ENCODE measurements around the gene CNTNAP1.

The CNTNAP1 gene

DNA sequence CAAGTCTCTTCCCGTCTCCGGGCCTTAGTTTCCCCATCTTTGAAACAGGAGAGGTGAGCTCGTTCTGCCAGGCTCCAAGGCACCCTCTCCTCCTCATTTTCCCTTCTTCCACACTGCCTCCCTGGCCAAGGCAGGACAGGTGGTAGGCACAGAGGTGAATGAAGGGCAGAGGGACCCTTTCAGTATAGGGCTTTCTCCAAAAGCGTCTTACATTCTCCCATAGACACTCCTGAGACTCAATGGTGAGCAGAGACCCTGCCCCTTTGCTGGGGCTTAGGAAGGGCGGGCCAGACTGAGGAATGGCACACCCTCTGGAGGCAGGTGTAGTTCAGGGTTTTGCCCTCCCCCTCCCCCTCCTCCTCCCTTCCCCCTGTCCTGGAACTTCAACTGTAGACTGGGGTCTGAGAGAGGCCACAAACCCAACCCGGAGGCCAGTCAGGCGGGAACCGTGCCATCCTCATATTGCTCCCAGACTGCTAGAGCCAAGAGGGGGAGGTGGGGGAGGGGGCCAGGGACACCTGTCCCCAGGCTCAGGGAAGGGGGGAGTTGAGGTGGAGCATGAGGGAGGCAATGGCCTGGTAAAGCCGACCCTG is 7.5 kb upstream of the CNTNAP1 start:
- no peaks in the 10 kb centered on the region for H3K9me3 ChIP-seq (ENCODE audit: low read length)
- H2AFZ ChIP-seq (ENCODE audit: low read depth, low read length), result no peak overlapping the region
- H3K4me3 ChIP-seq (ENCODE audit: low read length), result peak overlapping the region; percentile 84
- peaks cover 24% of the 10 kb centered on the region for H3K36me3 ChIP-seq (ENCODE audit: insufficient read depth, low read length)
- H3K27me3 ChIP-seq (ENCODE audit: insufficient read depth, low read length), result no peaks in the 10 kb centered on the region
- H3K4me1 ChIP-seq (ENCODE audit: insufficient read depth, low read length), result peaks cover 25% of the 10 kb centered on the region

DNA sequence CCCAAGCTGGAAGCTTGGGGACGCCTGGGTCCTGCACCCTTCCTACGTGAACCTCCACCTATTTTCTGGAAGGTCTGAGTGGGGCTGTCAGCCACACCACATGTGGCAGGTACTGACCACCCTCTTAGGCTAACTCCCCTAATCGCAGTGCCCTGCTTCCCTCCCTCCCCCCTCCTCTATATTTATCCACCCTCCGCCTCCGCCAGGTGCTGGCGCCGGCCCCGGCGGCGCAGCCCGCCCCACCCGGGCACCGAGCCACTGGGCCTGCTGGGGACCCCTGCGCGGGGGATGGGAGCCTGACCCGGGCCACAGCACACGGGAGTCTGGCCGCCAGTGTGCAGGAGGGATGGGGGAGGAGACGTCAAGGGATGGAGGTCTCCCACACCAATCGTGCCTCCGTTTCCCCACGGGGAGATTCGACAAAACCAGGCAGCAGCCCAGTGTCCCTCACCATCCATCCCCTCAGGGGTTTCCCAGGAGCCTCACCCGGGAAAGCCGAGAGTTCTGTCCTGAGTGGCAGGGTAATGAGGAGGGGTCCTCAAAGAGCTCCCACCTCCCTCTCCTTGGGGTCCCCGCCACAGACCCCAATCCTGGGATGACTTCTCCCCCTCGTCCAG is 6.9 kb upstream of the CNTNAP1 start:
- H3K4me3 ChIP-seq (ENCODE audit: low read length), result peak overlapping the region; percentile 84
- no peaks in the 10 kb centered on the region for H3K27me3 ChIP-seq (ENCODE audit: insufficient read depth, low read length)
- peaks cover 21% of the 10 kb centered on the region for H3K36me3 ChIP-seq (ENCODE audit: insufficient read depth, low read length)
- no peaks in the 10 kb centered on the region for H3K9me3 ChIP-seq (ENCODE audit: low read length)
- peaks cover 31% of the 10 kb centered on the region for H3K4me1 ChIP-seq (ENCODE audit: insufficient read depth, low read length)
- no peak overlapping the region for H2AFZ ChIP-seq (ENCODE audit: low read depth, low read length)

DNA sequence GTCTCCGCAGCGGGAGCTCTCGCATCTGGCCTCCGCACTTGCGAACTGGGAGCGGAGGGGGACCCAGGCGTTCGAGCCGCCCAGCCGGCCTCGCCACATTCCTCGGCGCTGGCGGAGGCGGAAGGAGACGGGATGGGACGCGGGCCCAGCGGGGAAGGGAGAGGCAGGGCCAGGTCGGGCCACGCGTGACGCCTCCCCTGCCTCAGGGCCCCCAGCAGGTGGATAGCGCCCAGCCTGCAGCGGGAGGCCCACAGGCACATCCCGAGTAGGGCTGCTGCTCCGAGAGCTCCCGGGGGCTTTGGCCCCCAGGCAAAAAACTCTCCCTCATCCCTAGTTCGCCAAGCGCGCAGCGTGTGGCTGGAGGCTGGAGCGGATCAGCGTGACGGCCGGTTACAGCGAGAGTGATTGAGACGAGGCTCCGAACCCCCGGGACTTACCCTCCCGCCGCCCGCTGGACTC is 6.3 kb upstream of the CNTNAP1 start:
- Histone ChIP-seq H3K4me3 (ENCODE audit: low read length) (peak overlapping the region; percentile 84), H2AFZ (ENCODE audit: low read depth, low read length) (peak overlapping the region; percentile 75), H3K4me1 (ENCODE audit: insufficient read depth, low read length) (peaks cover 33% of the 10 kb centered on the region), H3K9me3 (ENCODE audit: low read length) (no peaks in the 10 kb centered on the region), H3K36me3 (ENCODE audit: insufficient read depth, low read length) (peaks cover 17% of the 10 kb centered on the region), H3K27me3 (ENCODE audit: insufficient read depth, low read length) (no peaks in the 10 kb centered on the region)

DNA sequence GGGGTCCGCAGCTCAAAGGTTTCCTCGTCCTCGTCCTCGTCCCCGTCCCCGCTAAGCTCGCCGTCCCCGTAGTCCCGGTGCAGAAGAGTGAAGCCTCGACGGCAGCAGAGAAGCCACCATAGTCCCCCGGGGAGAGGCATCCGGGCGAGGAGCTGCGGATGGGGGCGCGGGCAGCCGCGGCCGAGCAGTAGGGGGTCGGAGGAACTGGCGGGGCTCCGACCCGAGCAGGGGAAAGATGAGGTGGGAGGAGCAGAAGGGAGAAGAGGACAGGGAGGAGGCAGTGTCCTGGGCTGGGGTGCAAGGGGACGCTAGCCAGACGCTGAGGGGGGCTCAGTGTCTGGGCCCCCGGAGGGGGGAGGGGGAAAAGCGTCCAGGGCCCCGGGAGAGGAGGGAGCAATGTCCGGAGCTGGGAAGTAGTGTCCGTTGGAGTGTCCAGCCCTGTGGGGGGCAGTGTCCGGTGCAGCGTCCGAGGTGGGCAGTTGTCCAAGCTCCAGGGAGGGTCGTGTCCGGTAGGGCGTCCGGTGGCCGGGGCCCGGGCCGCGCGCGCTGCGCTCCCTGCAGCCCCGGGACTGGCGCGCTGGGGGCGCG is 5.8 kb upstream of the CNTNAP1 start, which contains the start of gene PLEKHH3:
PLEKHH3 (minus strand) TSS at position 571 of the 588 bp plus-strand sequence; CDS start at position 140, 431 bp downstream.
- Histone ChIP-seq H3K9me3 (ENCODE audit: low read length) (no peaks in the 10 kb centered on the region), H3K4me1 (ENCODE audit: insufficient read depth, low read length) (peaks cover 33% of the 10 kb centered on the region), H3K27me3 (ENCODE audit: insufficient read depth, low read length) (no peaks in the 10 kb centered on the region), H3K4me3 (ENCODE audit: low read length) (peak within 1 kb of the TSS; percentile 84), H3K36me3 (ENCODE audit: insufficient read depth, low read length) (peaks cover 13% of the 10 kb centered on the region), H2AFZ (ENCODE audit: low read depth, low read length) (peak within 1 kb of the TSS; percentile 75)

DNA sequence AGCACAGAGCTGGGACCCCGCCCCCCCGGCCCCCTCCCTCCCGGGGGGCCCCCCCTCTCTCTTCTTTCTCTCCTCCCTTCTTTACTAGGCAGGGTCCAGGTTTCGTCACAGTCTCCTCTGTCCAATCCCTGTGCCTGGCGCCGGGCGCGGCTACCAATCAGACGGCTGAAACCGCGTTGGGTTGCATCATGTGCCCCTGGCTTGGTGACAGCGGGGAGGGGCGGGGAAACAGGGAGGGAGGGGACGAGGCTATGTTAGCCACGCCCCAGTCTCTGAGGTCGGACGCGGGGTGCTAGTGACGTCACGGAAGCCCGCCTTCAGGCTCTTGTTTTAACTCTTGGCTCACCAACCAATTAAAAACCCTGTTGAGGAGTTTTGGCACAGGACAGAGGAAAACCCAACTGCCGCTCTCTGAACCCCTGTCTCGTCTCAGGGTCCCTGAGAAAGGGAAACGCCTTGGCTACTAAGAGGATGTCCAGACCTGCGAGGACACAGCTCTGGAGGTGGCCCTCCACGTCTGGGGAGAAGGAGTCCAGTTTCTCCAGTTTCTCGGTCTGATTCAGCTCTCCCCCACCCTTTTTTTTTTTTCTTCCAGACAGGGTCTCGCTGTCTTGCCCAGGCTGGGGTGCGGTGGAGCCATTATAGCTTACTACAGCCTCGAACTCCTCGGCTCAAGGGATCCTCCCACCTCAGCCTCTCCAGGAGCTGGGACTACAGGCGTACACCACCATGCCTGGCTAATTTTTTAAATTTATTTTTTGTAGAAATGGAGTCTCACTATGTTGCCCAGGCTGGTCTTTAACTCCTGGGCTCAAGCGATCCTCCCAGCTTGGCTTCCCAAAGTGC is 5.1 kb upstream of the CNTNAP1 start:
- peak overlapping the region; percentile 84 for H3K4me3 ChIP-seq (ENCODE audit: low read length)
- H2AFZ ChIP-seq (ENCODE audit: low read depth, low read length), result peak overlapping the region; percentile 3
- peaks cover 37% of the 10 kb centered on the region for H3K4me1 ChIP-seq (ENCODE audit: insufficient read depth, low read length)
- H3K9me3 ChIP-seq (ENCODE audit: low read length), result no peaks in the 10 kb centered on the region
- peaks cover 13% of the 10 kb centered on the region for H3K36me3 ChIP-seq (ENCODE audit: insufficient read depth, low read length)
- H3K27me3 ChIP-seq (ENCODE audit: insufficient read depth, low read length), result no peaks in the 10 kb centered on the region

DNA sequence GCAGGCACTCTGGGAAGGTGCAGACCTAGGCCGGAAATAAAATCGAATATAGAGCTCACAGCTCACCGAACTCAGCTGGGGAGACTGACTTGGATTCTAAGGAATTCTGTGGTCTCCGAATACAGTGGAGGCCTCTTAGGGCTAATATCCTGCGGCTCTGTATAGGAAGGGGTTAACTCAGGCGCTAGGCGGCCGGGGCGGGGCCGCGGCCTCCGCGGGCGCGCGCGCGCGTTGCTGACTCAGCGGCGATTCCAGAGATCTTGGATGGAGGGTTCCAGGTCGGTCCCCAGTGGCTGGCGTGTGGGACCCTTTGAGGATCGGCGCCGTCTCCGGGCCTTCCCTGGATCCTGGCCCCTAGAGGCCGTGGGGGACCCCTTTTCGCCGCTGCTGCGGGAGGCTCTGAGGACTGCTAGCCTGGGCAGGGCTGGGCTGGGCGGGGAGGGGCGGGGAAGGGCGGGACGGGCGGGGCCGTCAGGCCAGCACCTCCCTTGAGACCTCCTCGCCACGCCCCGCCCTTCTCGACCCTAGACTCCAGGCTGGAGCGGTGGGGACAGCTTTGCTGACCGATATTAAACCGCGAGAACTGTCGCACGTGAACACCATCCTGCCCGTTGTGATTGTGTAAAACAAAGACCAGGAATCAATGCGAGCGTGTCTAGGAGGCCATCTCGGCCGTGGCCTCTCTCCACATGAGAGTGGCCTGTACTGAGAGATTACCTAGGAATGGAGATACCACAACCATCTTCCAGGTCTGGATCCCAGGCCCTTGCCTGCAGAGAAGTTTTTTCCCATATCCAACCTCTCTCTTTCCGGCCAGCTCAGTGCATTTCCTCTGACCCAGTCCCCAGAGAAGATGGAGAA is 4.2 kb upstream of the CNTNAP1 start:
- peaks cover 39% of the 10 kb centered on the region for H3K4me1 ChIP-seq (ENCODE audit: insufficient read depth, low read length)
- H3K4me3 ChIP-seq (ENCODE audit: low read length), result peak overlapping the region; percentile 51
- no peaks in the 10 kb centered on the region for H3K27me3 ChIP-seq (ENCODE audit: insufficient read depth, low read length)
- H3K9me3 ChIP-seq (ENCODE audit: low read length), result no peaks in the 10 kb centered on the region
- H3K36me3 ChIP-seq (ENCODE audit: insufficient read depth, low read length), result peaks cover 4% of the 10 kb centered on the region
- peak overlapping the region; percentile 3 for H2AFZ ChIP-seq (ENCODE audit: low read depth, low read length)

DNA sequence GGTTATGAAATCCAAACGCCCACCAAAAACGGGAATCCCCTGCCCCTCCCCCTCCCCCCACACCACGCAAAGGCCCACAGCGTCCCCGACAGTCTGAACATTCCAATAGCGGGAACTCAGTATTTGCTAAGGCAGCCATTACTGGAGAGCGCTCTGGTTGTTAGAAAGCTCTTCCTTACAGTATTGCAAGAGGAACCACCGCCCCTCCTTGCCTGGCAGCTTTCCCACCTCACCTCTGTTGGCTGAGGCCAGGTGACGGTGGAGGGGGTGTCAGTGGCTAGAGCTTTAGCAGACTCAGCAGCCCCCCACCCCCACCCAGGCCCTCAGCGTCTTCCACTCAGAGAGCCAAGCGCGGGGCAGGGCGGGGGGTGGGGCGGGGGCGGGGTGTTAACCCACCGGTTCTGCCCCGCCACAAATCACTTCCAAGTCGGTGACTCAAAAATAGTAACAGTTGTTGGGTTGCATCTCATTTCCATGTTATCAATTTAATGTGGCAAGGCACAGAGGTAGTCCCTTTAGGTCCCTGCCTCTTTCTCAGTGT is 3.3 kb upstream of the CNTNAP1 start:
- Histone ChIP-seq H3K4me1 (ENCODE audit: insufficient read depth, low read length) (peaks cover 46% of the 10 kb centered on the region), H3K9me3 (ENCODE audit: low read length) (no peaks in the 10 kb centered on the region), H3K36me3 (ENCODE audit: insufficient read depth, low read length) (no peaks in the 10 kb centered on the region), H3K27me3 (ENCODE audit: insufficient read depth, low read length) (no peaks in the 10 kb centered on the region), H2AFZ (ENCODE audit: low read depth, low read length) (peak overlapping the region; percentile 66), H3K4me3 (ENCODE audit: low read length) (peak overlapping the region; percentile 51)

DNA sequence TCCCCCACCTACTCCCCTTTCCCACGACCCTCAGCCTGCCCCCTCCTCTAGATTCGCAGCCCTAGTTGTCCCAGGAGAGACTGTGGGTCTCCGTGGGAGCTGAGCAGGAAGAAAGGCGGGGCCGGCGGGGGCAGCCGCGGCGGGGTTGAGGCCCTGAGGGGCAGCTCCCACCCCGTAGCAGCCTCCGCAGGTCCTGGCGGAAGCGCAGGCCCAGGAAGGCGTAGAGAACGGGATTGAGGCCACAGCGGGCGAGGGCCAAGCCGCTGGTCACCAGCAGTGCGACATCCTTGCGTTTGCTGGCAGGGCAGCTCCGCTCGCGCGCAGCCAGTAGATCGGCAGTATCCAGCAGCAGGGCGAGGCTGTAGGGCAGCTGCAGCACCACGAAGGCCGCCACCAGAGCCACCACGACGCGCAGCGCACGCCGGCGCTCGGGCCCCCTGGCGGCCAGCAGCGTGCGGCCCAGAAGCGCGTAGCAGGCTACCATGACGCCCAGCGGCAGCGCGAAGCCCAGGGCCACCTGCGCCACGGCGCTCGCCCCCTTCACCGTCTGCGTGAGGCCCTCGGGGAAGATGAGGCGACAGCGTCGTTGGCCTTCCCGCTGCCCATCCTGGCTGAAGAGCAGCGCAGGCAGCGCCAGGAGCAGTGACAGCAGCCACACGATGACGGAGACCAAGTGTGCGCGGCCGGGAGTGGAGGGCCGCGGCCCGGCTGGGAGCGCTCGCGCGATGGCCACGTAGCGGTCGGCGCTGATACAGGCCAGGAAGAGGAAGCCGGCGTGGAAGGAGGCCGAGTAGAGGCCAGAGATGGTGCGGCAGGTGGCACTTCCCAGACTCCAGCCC is 2.6 kb upstream of the CNTNAP1 start:
- Histone ChIP-seq H3K4me3 (ENCODE audit: low read length) (peak overlapping the region; percentile 51), H3K9me3 (ENCODE audit: low read length) (no peaks in the 10 kb centered on the region), H3K27me3 (ENCODE audit: insufficient read depth, low read length) (no peaks in the 10 kb centered on the region), H3K36me3 (ENCODE audit: insufficient read depth, low read length) (peaks cover 4% of the 10 kb centered on the region), H3K4me1 (ENCODE audit: insufficient read depth, low read length) (peaks cover 44% of the 10 kb centered on the region), H2AFZ (ENCODE audit: low read depth, low read length) (peak overlapping the region; percentile 66)

DNA sequence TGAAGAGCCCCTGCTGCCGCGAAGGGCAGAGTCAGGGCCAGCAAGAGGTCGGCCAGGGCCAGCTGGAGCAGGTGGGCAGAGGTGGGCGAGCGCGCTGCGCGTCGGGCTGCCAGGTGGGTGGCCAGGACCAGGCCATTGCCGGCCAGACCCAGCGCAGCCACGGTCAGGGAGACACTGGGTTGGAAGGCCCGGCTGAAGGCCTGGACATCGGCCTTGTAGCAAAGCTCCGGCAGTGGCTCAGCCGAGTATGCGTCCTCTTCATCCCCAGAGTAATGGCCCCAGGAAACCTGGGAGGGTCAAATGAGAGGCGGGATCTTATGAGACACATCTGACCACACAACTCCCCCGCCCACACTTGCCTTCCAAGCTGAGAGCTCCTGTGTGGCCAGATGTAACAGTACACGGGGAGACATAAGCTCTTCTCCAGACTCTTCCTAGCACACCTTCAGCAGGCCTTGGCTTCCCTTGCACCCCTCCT is 2.0 kb upstream of the CNTNAP1 start:
- H3K9me3 ChIP-seq (ENCODE audit: low read length), result no peaks in the 10 kb centered on the region
- H3K4me1 ChIP-seq (ENCODE audit: insufficient read depth, low read length), result peaks cover 38% of the 10 kb centered on the region
- peaks cover 10% of the 10 kb centered on the region for H3K36me3 ChIP-seq (ENCODE audit: insufficient read depth, low read length)
- peak overlapping the region; percentile 51 for H3K4me3 ChIP-seq (ENCODE audit: low read length)
- H3K27me3 ChIP-seq (ENCODE audit: insufficient read depth, low read length), result no peaks in the 10 kb centered on the region
- H2AFZ ChIP-seq (ENCODE audit: low read depth, low read length), result peak overlapping the region; percentile 66

DNA sequence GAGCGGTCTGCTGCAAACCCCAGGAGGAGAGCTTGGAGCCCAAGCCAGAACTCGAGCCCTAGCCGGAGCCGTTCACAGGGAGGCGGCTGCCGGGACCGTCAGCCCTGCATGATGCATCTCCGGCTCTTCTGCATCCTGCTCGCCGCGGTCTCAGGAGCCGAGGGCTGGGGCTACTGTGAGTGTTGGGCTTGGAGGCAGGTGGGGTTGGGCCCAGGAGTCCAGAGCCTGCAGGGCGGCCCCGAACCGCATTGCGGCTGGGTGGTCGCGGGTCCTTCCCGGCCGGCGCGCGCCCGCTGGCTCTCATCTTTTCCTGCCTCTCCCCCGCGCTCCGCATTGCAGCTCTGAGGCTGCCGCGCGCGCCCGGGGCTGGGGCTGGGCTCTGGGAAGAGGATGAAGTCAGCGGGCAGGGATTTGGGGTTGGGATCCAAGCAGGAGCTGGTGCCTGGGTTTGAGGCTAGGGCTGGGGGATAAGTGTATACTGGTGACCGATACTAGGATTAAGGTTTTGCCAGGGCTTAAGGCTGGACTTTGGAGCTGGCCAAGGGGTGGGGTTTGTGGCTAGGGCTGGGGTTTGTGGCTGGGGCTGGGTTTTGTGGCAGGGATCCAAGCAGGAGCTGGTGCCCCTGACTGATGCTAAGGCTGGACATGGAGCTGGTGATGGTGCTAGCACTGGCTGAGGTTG is 532 bp downstream of the CNTNAP1 start:
- Histone ChIP-seq H2AFZ (ENCODE audit: low read depth, low read length) (peak overlapping the region; percentile 34), H3K27me3 (ENCODE audit: insufficient read depth, low read length) (no peaks in the 10 kb centered on the region), H3K36me3 (ENCODE audit: insufficient read depth, low read length) (peaks cover 32% of the 10 kb centered on the region), H3K9me3 (ENCODE audit: low read length) (no peaks in the 10 kb centered on the region), H3K4me1 (ENCODE audit: insufficient read depth, low read length) (peaks cover 26% of the 10 kb centered on the region), H3K4me3 (ENCODE audit: low read length) (peak overlapping the region; percentile 66)

DNA sequence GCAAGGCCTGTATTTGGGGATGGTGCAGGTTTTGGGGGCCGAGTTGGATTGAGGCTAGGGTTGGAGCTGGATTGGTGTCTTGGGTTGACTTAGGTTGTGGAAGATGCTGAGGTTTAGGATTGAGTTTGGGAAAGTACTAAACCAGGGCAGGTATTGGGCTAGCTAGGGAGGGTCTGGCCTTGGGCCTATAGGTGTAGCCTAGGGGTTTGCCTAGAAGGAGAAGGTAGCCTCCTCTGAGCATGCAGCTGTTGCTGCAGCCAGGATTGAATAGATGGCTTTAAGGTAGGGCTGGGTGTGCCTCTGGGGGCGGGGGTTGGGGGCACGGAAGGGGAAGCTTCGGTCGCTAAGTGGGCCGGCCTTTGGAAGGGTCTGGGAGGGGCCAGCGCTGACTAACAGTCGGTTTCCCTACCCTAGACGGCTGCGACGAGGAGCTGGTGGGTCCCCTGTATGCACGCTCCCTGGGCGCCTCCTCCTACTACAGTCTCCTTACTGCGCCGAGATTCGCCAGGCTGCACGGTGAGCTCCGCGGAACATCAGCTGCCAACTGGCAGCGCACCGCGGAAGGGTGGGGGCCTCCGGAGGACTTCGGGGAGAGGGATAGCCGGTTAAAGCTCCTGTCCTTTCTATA is 1.2 kb downstream of the CNTNAP1 start:
- Histone ChIP-seq H3K27me3 (ENCODE audit: insufficient read depth, low read length) (no peaks in the 10 kb centered on the region), H3K4me3 (ENCODE audit: low read length) (peak overlapping the region; percentile 66), H3K4me1 (ENCODE audit: insufficient read depth, low read length) (peaks cover 26% of the 10 kb centered on the region), H3K9me3 (ENCODE audit: low read length) (no peaks in the 10 kb centered on the region), H2AFZ (ENCODE audit: low read depth, low read length) (no peak overlapping the region), H3K36me3 (ENCODE audit: insufficient read depth, low read length) (peaks cover 39% of the 10 kb centered on the region)

Measured in neuron (in vitro differentiated cells).